Stimulated activated CD8-positive, alpha-beta memory T cell treated with anti-CD3 and anti-CD28 coated beads, Interleukin-4, amount 100 ng/mL, for 1 hour (primary cell): ENCODE data around the gene XPR1.
"Not testable (repeated sequence)": the region's sequence is repeated elsewhere in the genome, so short reads cannot be mapped to it uniquely, and the experiment has no call there.

Experiments
- DNase-seq, 2 donors: peaks; one replicate each; pipeline ENCODE4 v3.0.0-alpha.2; 2020; ENCODE audit warnings: low read depth in 2 of 2, low spot score in 1 of 2

The XPR1 gene

DNA sequence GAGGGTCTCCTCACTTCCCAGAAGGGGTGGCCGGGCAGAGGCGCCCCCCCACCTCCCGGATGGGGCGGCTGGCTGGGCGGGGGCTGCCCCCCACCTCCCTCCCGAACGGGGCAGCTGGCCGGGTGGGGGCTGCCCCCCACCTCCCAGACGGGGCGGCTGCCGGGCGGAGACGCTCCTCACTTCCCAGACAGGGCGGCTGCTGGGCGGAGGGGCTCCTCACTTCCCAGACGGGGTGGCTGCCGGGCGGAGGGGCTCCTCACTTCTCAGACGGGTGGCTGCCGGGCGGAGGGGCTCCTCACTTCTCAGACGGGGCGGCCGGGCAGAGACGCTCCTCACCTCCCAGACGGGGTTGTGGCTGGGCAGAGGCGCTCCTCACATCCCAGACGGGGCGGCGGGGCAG is 78.9 kb downstream of the XPR1 start:
- DNase-seq: not testable (repeated sequence)

- DNase-seq: not testable (repeated sequence)
These were observed 79.4 kb downstream of the XPR1 start for GRCh38 chr1:180711260-180711659.

GRCh38 chr1:180720753-180721152 is 88.9 kb downstream of the XPR1 start:
- no peak for DNase-seq

- no peak for DNase-seq
These were observed 90.8 kb downstream of the XPR1 start for GRCh38 chr1:180722586-180722985.

GRCh38 chr1:180724055-180724454 is 92.2 kb downstream of the XPR1 start:
- no peak for DNase-seq

GRCh38 chr1:180726024-180726423 is 94.2 kb downstream of the XPR1 start:
- not testable (repeated sequence) for DNase-seq

GRCh38 chr1:180727751-180728150 is 95.9 kb downstream of the XPR1 start:
- DNase-seq: not testable (repeated sequence)

GRCh38 chr1:180728472-180729106 is 96.8 kb downstream of the XPR1 start:
- no peak for DNase-seq

DNA sequence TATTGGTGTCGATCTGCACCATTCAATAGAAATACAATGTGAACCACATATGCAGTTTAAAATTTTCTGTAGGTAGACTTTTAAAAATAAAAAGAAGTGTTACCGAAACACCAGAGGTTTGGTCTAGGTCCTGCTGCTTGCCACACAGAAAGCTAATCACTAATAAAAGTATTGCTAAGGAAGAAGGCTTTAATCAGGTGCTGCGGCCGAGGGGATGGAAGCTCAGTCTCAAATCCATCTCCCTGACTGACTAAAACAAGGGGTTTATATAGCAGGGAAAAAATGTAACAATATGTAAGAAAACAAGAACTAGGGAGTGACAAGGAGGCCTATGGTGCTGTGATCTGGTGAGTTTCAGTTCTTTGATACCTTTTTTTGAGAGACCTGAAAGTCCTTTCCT is 99.3 kb downstream of the XPR1 start:
- DNase-seq: no peak

- no peak for DNase-seq
These were observed 101.0 kb downstream of the XPR1 start for GRCh38 chr1:180732866-180733265.

DNA sequence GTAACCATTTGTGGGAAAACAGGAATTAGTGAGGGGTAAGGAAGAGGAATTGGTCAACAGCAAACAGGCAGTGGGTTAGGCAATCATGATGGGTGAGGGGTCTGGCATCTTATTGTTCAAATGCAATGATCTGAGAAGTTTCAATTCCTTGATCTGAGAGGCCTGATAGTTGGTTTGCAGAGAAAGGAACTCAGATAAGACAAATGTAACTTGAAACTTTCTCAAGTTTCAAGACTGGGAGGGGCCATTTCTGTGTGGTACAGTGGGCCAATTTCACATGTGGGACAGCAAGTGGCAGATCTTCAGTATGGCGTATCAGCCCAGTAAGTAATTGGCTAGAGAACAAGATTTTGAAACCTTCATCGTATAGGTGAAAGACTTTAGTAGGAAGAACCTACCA is 102.5 kb downstream of the XPR1 start:
- DNase-seq: no peak

DNA sequence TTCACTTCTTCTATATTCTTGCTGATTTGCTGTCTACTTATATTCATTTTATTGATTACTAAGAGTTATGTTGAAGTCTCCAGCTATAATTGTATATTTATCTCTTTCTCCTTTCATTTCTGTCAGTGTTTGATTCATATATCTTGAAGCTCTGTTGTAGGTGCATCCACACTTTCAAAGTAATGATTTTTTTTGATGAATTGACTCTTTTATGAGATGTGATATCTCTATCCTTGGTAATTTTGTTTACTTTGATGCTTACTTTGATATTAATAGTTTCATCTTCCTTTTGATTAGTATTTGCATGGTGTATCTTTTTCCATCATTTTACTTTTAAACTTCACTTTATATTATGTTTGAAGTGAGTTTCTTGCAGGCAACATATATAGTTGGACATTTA is 110.8 kb downstream of the XPR1 start:
- no peak for DNase-seq

DNA sequence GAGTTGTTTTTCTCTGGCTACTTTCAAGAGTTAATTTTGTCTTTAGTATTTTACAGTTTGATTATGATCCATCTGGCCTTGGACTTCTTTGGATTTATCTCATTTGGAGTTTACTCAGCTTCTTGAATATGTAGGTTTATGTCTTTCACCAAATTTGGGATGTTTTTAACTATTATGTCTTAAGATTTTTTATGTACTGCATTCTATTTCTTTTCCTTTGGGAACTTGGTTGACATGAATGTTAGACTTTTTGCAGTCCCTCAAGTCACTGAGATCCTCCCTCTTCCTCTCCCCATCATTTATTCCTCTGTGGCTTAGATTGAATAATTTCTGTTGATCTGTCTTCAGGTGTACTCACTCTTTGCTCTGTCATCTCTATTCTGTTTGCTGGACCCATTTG is 112.0 kb downstream of the XPR1 start:
- DNase-seq: no peak

GRCh38 chr1:180745098-180745497 is 113.3 kb downstream of the XPR1 start:
- no peak for DNase-seq

DNA sequence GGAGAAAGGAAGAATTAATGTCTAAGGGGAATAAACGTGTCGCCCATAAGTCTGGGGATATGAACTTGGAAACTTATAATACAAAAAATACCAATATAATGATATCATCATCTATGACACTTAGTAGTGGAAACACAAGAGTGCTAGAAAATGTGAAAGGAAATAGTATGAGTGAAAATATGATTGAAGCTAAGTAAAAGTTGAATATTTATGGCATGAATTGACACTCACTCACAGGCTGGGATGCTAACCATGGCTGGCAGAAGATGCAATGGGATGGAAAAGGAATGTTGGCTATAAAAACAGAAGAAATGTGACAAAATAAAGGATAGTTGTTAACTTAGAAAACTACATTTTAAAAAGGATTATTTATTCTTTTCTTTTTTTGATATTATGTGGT is 120.1 kb downstream of the XPR1 start:
- DNase-seq: no peak

- no peak for DNase-seq
These were observed 122.6 kb downstream of the XPR1 start for GRCh38 chr1:180754453-180754852.

GRCh38 chr1:180757657-180758056 is 125.8 kb downstream of the XPR1 start:
- DNase-seq: no peak

- DNase-seq: no peak
These were observed 131.0 kb downstream of the XPR1 start for GRCh38 chr1:180762796-180763195.

DNA sequence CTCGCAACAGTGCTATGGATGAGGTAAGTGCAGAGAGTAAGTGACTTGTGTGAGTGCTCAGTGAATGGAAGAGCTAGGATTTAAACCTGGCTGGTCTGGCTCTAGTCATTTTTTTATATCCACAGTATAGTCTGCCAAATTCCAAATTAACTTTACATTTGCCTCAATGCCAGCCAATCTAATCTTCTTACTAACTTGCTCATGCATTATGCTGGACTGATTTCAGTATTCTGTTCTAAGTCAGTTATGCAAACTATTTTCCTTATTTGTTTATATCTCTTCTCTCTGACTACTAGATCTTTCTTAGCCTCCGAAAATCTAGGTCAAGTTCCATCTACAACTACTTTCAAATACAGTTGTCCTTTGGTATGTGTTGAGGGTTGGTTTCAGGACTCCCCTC is 133.3 kb downstream of the XPR1 start:
- DNase-seq: no peak

- DNase-seq: no peak
These were observed 138.1 kb downstream of the XPR1 start for GRCh38 chr1:180769889-180770288.

DNA sequence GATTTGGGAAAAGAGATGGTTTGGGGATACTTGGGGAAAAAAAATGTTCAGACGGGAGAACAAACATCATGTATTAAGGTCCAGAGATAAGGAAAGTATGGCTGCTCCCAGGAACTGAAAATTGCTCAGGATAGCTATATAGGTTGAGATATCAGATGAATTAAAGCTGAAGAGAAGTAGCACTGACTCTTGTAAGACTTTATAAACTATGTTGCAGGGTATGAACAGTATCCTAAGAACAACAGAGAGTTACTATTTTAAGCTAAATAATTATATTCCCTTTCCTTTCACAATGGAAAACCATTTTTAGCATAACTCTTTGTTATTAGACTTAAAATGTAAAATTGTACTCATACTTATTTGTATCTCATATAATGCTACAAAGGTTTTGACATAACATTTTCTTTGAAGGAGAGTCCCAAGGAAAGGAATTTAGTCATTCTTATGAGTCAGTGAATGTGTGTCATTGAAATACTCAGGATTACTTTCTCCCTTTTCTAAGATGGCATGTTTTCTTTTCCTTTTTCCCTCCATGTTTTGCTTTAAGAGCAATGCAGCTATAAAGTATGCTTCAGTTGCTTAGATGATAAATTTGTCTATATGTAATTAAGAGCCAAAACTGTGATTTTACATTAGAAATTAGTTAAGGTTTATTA is 141.5 kb downstream of the XPR1 start:
- DNase-seq: no peak

- no peak for DNase-seq
These were observed 144.0 kb downstream of the XPR1 start for GRCh38 chr1:180775801-180776200.

DNA sequence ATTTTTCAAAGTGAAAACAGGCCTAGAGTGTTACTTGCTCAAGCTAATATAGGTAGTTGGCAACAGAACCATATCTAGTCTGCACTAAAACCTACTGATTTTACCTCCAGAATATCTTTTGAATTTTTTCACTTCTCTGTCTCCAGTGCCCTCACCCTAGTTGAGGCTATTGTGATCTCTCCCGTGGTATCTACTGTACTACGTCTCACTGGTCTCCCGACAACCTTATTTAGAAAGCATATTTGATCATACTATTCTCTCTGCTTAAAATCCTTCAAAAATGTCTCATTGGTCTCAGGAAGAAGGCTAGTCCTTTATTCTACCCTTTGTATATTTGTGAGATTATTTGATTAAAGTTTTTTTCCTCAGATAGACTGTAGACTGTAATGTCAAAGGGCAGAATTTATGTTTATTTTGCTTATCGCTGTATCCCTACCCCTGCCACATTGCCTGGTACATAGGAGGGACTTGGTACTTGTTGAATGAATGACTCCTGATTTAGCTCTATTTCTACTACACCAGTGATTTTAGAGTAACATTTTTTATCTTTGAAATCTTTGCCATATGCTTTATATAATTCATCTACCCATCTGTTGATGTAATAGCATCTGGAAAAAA is 145.4 kb downstream of the XPR1 start:
- no peak for DNase-seq
